Lower leg skin (tissue), 4 donors: Measurements from ENCODE around the gene TMED8. TPM values are rescaled to one million over a fixed set of nuclear protein-coding genes. Genes with fewer than 3 reads are reported as not detected.

Source experiments
- DNase-seq, 2 donors: peaks; one replicate each; pipeline ENCODE4 v3.0.0-alpha.2; 2019; ENCODE audit warnings: low spot score in 2 of 2
- H3K4me3 ChIP-seq: fragments of 200-600 bp; sonication (generic); 2 replicates; pipeline ENCODE4 v1.5.1; 2017; ENCODE audit warnings: mild to moderate bottlenecking, low read depth; ENCODE audit not compliant: poor library complexity, severe bottlenecking
- POLR2A ChIP-seq, 2 donors: fragments of 450-650 bp; IDR thresholded peaks; one replicate each; pipeline ENCODE4 v1.6.1; 2016 to 2017; ENCODE audit warnings: antibody characterized with exemption in 2 of 2, mild to moderate bottlenecking in 1 of 2, moderate library complexity in 1 of 2
- WGBS, 2 donors: methylation state at CpG; one replicate each; pipeline ENCODE4 v1.1.5; 2018; 5-methylcytosine and 5-hydroxymethylcytosine counted together
- intact Hi-C: fragments of 100-400 bp; cut with DNase I; formaldehyde crosslinking; loops from one replicate; pipeline ENCODE4 v1.15.0; 2023; ENCODE audit warnings: low total_unique reads
- total RNA-seq, 4 donors: library from RNA; depleted of rRNA; stranded (reverse); fragments of >200 nt; gene quantifications; one replicate each; pipeline ENCODE4 v1.1.0, GENCODE V29; 2016
- TF ChIP-seq, protein P1 (sequence below), 3 donors: fragments of 450-650 bp; IDR thresholded peaks; one replicate each; pipeline ENCODE4 v1.5.1; 2016; ENCODE audit warnings: antibody characterized with exemption in 3 of 3, mild to moderate bottlenecking in 3 of 3, moderate library complexity in 2 of 3

TMED8 gene
- total RNA-seq, 4 donors from 2014 or later: 6.4 to 8.9 (median 7.4) TPM

DNA sequence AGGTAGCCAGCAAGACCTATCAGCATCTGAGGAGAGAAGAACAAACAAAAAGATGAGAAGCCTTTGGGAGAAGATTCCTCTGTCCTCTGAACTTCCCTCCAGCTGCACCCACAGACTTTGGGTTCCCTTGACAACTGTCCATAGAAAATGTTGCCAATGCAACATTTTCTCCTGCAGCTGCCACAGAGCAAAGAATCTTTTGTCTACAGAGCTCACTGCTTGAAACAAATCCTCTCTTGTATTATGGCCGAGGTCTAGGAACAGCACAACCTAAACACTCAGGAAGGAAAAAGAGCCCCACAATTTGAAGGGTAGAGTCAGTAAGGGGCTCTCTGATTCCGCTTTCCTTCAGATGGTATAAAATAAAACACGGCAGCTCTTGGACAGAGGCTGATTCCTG lies 70.5 kb downstream of the TMED8 start:
- DNase-seq: no peak
- TF ChIP-seq POLR2A (IDR thresholded peaks at IDR 0.05): no peak
- TF ChIP-seq, protein P1, sequence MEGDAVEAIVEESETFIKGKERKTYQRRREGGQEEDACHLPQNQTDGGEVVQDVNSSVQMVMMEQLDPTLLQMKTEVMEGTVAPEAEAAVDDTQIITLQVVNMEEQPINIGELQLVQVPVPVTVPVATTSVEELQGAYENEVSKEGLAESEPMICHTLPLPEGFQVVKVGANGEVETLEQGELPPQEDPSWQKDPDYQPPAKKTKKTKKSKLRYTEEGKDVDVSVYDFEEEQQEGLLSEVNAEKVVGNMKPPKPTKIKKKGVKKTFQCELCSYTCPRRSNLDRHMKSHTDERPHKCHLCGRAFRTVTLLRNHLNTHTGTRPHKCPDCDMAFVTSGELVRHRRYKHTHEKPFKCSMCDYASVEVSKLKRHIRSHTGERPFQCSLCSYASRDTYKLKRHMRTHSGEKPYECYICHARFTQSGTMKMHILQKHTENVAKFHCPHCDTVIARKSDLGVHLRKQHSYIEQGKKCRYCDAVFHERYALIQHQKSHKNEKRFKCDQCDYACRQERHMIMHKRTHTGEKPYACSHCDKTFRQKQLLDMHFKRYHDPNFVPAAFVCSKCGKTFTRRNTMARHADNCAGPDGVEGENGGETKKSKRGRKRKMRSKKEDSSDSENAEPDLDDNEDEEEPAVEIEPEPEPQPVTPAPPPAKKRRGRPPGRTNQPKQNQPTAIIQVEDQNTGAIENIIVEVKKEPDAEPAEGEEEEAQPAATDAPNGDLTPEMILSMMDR (IDR thresholded peaks at IDR 0.05): no peak
- 54 to 56% methylated on average over 3 of the region's 3 CpGs for WGBS, 2 donors
- intact Hi-C loops: loop anchor here (10.0 kb wide), 1 partner anchor 432 kb away; no protein-coding TSS in a partner anchor
- H3K4me3 ChIP-seq: no peak overlapping the region

DNA sequence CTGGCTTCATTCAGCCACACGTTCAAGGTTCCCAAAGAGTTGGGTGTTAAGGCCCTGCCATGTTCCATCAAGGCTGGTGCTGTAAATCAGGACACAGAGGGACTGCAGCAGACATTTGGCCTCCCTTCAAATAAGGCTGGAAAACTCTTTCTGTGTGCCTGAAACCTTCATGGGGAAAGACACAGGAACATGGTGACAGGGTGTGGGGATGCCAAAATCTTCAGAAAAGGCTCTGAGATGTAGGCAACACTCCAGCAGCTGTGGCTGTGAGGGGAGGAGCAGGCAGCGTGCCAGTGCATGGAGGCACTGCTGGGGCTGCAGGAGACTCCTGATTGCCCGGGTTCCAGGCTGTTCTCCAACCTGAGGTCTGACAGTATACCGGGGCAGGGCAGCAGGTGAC lies 71.2 kb downstream of the TMED8 start:
- TF ChIP-seq, protein P1 (IDR thresholded peaks at IDR 0.05): no peak
- TF ChIP-seq POLR2A (IDR thresholded peaks at IDR 0.05): no peak
- 57 to 59% methylated on average over 4 of the region's 4 CpGs for WGBS, 2 donors
- intact Hi-C loops: loop anchor here (10.0 kb wide), 1 partner anchor 431 kb away; no protein-coding TSS in a partner anchor
- no peak for DNase-seq
- no peak overlapping the region for H3K4me3 ChIP-seq

DNA sequence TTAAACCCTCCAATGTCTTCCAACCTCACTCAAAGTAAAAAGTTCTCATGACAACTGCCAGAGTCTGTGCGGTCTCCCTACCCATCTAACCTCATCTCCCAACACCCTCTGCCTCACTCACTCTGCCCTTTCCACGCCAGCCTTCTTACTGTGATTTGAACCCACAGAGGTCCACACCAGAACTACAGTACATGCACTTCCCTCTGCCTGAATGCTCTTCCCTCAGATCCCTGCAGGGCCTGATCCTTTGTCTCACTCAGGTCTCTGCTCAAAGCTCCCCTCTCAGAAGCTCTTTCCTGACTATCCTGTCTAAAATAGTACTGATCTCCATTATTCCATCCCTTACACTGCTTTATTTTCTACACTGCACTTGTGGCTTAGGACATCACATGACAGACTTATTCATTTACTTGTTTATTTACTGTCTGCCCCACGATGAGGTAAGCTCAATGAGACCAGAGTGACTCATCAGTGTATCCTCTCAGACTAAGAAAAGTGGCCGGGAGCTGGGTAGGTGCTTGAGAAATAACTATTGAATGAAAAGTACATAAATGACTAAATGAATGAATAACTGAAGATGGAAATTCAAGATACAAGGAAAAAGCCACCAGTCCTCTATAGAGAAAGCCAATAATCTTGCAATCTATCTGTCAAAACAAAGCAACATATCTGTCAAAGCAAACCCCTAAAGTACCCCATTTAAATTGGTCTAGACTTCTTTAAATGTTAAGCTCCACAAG lies 73.3 kb downstream of the TMED8 start:
- 45 to 50% methylated on average over 4 of the region's 4 CpGs for WGBS, 2 donors
- intact Hi-C loops: loop anchor here (10.0 kb wide), 1 partner anchor 429 kb away; no protein-coding TSS in a partner anchor
- H3K4me3 ChIP-seq: no peak overlapping the region
- no peak for TF ChIP-seq POLR2A (IDR thresholded peaks at IDR 0.05)
- TF ChIP-seq, protein P1 (IDR thresholded peaks at IDR 0.05): no peak
- peak in 1 of 2 donors; percentile 66 for DNase-seq

DNA sequence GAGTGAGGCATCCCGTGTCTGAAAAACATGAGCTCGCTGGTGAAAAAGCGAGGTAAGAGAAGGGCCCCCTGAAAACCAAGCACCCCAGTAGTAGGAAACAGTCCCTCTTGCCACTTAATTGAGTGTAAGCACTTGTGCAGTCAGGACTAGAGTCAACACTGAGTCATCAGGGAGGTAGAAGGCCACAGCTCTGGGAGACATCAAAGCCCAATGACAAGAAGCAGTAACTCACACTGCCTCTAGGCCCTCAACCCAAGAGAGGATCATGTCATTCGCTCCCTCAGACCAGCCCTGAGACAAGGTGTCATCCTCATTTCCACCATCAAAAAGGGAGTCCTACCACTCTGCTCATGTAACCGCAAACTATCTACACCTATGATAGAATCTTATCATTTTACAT lies 74.0 kb downstream of the TMED8 start:
- 95 to 96% methylated on average over 5 of the region's 5 CpGs for WGBS, 2 donors
- DNase-seq: no peak
- intact Hi-C loops: loop anchor here (10.0 kb wide), 1 partner anchor 428 kb away; no protein-coding TSS in a partner anchor
- H3K4me3 ChIP-seq: no peak overlapping the region
- TF ChIP-seq, protein P1 (IDR thresholded peaks at IDR 0.05): no peak
- no peak for TF ChIP-seq POLR2A (IDR thresholded peaks at IDR 0.05)

DNA sequence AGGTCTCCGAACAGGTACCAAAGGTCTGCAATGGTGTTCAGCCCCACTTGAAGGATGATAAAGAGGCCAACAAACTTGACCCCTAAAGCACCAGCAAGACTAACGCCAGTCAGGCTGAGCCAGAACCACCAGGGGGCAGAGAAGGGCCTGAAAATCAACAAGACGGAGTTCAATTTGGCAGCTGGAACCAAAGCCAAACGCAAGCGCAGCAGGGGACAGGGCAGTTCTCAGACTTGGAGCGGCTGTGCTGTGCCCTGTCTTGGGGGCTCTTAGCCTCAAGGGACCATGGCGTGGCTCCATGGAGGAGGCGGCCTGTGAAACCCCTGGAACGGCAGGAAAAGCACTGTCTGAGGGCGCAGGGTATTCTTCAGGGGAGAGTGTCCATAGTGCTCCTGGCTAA lies 75.8 kb downstream of the TMED8 start:
- DNase-seq: peak; percentile 79 to 94
- 35 to 38% methylated on average over 10 of the region's 10 CpGs for WGBS, 2 donors
- no peak for TF ChIP-seq POLR2A (IDR thresholded peaks at IDR 0.05)
- TF ChIP-seq, protein P1 (IDR thresholded peaks at IDR 0.05): peak in 1 of 3 donors; percentile 71
- intact Hi-C loops: loop anchor here (10.0 kb wide), 1 partner anchor 426 kb away; no protein-coding TSS in a partner anchor
- H3K4me3 ChIP-seq: no peak overlapping the region
